HCT116 (cell line): ENCODE results near the gene KRT74. TPM values are rescaled to one million over a fixed set of nuclear protein-coding genes. Genes with fewer than 3 reads are reported as not detected.

ENCODE experiments used
- ATAC-seq: fragments of 200-7000 bp; cut with Tn5 transposase; 2 replicates; pipeline ENCODE4 v1.9.1; 2020; ENCODE audit warnings: mild to moderate bottlenecking, moderate library complexity
- BruUV-seq: library from RNA; stranded (reverse); fragments of 400-500 nt; replicated peaks from 2 replicates; lab custom pipeline; 2021; lab: Mats Ljungman, UMichigan
- CTCF ChIA-PET: fragments of 300-600 bp; sonication (Branson Sonifier 250); formaldehyde crosslinking; loops from one replicate; lab custom pipeline; 2021; ENCODE audit warnings: antibody characterized with exemption; lab: Charles Lee
- POLR2A ChIA-PET: fragments of 300-600, 350-600 bp; sonication (Branson Sonifier 250); formaldehyde crosslinking; loops from one replicate; lab custom pipeline; 2021; ENCODE audit warnings: antibody characterized with exemption; lab: Charles Lee
- RAD21 ChIA-PET, 2 experiments: fragments of 300-600 bp; sonication (Branson Sonifier 250); formaldehyde crosslinking; loops; one replicate each; lab custom pipeline; 2023; ENCODE audit warnings: low total read pairs in 2 of 2; ENCODE audit not compliant: uncharacterized antibody in 2 of 2, unreplicated experiment in 2 of 2, low non-redundant PET in 1 of 2; lab: Charles Lee
- DNase-seq: peaks from one replicate; pipeline ENCODE4 v3.0.0-alpha.2; 2010; ENCODE audit warnings: low read depth, low spot score
- H2AFZ ChIP-seq: fragments of 200-600 bp; shearing (Covaris generic), sonication (generic); 2 replicates; pipeline ENCODE4 v1.6.1; 2017; ENCODE audit warnings: low read depth, mixed run types, mixed read lengths, antibody characterized with exemption, low read length; ENCODE audit not compliant: poor library complexity, severe bottlenecking
- H3K27ac ChIP-seq: 2 replicates; pipeline ENCODE4 v1.5.1; 2012; ENCODE audit warnings: low read depth, low read length
- H3K27me3 ChIP-seq: fragments of 200-600 bp; sonication (generic); 2 replicates; pipeline ENCODE4 v1.6.1; 2016; ENCODE audit warnings: mixed run types, low read length, mixed read lengths; ENCODE audit not compliant: insufficient read depth
- H3K36me3 ChIP-seq, 2 experiments: fragments of 200-500 bp in 1 of 2; fragments of 200-600 bp in 1 of 2; sonication (Bioruptor generic) in 1 of 2; sonication (generic) in 1 of 2; 2 replicates each; pipeline versions ENCODE4 v1.5.1 to v1.6.1; 2014 to 2016; ENCODE audit warnings: low read length in 2 of 2, inconsistent platforms in 1 of 2, mixed read lengths in 1 of 2, mixed run types in 1 of 2; ENCODE audit not compliant: insufficient read depth in 2 of 2, control insufficient read depth in 1 of 2
- H3K4me1 ChIP-seq, 2 experiments: fragments of 200-600 bp in 1 of 2; sonication (generic) in 1 of 2; 2 replicates each; pipeline versions ENCODE4 v1.5.1 to v1.6.1; 2012 to 2017; ENCODE audit warnings: low read length in 2 of 2, inconsistent platforms in 1 of 2, mild to moderate bottlenecking in 1 of 2, mixed read lengths in 1 of 2, mixed run types in 1 of 2, moderate library complexity in 1 of 2; ENCODE audit not compliant: insufficient read depth in 2 of 2, control insufficient read depth in 1 of 2
- H3K4me2 ChIP-seq: fragments of 200-600 bp; sonication (generic); 2 replicates; pipeline ENCODE4 v1.6.1; 2017; ENCODE audit warnings: mixed run types, low read length, mixed read lengths
- H3K4me3 ChIP-seq, 2 experiments: fragments of 200-600 bp in 1 of 2; sonication (generic) in 1 of 2; replicated peaks in 1 of 2; 2 replicates each; pipeline ENCODE4 v1.5.1; 2011 to 2016; ENCODE audit warnings: low read length in 2 of 2, control low read depth in 1 of 2, low read depth in 1 of 2, mild to moderate bottlenecking in 1 of 2, mixed read lengths in 1 of 2, mixed run types in 1 of 2
- H3K79me2 ChIP-seq: fragments of 200-600 bp; sonication (generic); 2 replicates; pipeline ENCODE4 v1.6.1; 2017; ENCODE audit warnings: mild to moderate bottlenecking, mixed run types, low read length, moderate library complexity, mixed read lengths; ENCODE audit not compliant: insufficient read depth
- H3K9ac ChIP-seq: fragments of 200-600 bp; sonication (generic); 2 replicates; pipeline ENCODE4 v1.6.1; 2016; ENCODE audit warnings: low read length, mixed read lengths
- H3K9me2 ChIP-seq: fragments of 200-600 bp; sonication (generic), shearing (Covaris generic); 2 replicates; pipeline ENCODE4 v1.6.1; 2017; ENCODE audit warnings: mixed run types, mild to moderate bottlenecking, moderate library complexity; ENCODE audit not compliant: insufficient read depth
- H3K9me3 ChIP-seq, 2 experiments: fragments of 200-500 bp in 1 of 2; fragments of 200-600 bp in 1 of 2; sonication (Bioruptor generic) in 1 of 2; sonication (generic) in 1 of 2; 2 replicates each; pipeline ENCODE4 v1.6.1; 2014 to 2017; ENCODE audit warnings: low read length in 2 of 2, mixed read lengths in 2 of 2, inconsistent platforms in 1 of 2, low read depth in 1 of 2, mild to moderate bottlenecking in 1 of 2, mixed run types in 1 of 2, moderate library complexity in 1 of 2; ENCODE audit not compliant: control insufficient read depth in 1 of 2, insufficient read depth in 1 of 2
- H4K20me1 ChIP-seq: fragments of 200-600 bp; sonication (generic), shearing (Covaris generic); 2 replicates; pipeline ENCODE4 v1.6.1; 2017; ENCODE audit warnings: mixed run types, mild to moderate bottlenecking, moderate library complexity; ENCODE audit not compliant: insufficient read depth
- CBX3 ChIP-seq: IDR thresholded peaks from 2 replicates; pipeline ENCODE4 v1.6.1; 2012; ENCODE audit warnings: low read depth
- CTCF ChIP-seq, 3 experiments: fragments of 200-600 bp in 1 of 3; sonication (generic) in 1 of 3; IDR thresholded peaks in 2 of 3; conservative IDR thresholded peaks in 1 of 3; 2 replicates each; pipeline ENCODE4 v1.5.1; 2012 to 2017; ENCODE audit warnings: low read depth in 2 of 3, low read length in 2 of 3, antibody characterized with exemption in 1 of 3, borderline replicate concordance in 1 of 3, control low read depth in 1 of 3, mild to moderate bottlenecking in 1 of 3, mixed read lengths in 1 of 3, mixed run types in 1 of 3, moderate library complexity in 1 of 3; ENCODE audit not compliant: insufficient read depth in 1 of 3
- EGR1 ChIP-seq: IDR thresholded peaks from 2 replicates; pipeline ENCODE4 v1.6.1; 2012; ENCODE audit warnings: low read depth
- ELF1 ChIP-seq: IDR thresholded peaks from 2 replicates; pipeline ENCODE4 v1.6.1; 2012; ENCODE audit warnings: low read depth, borderline replicate concordance
- EZH2 ChIP-seq: fragments of 200-600 bp; sonication (generic); IDR thresholded peaks from 2 replicates; pipeline ENCODE4 v1.6.1; 2017; ENCODE audit warnings: antibody characterized with exemption, mixed run types
- EZH2phosphoT487 ChIP-seq: fragments of 200-600 bp; IDR thresholded peaks from 2 replicates; pipeline ENCODE4 v1.6.1; 2018; ENCODE audit warnings: antibody characterized with exemption, borderline replicate concordance
- FOSL1 ChIP-seq: IDR thresholded peaks from 2 replicates; pipeline ENCODE4 v1.6.1; 2012; ENCODE audit warnings: low read depth
- MAX ChIP-seq: IDR thresholded peaks from 2 replicates; pipeline ENCODE4 v1.6.1; 2012
- POLR2AphosphoS5 ChIP-seq: IDR thresholded peaks from 2 replicates; pipeline ENCODE4 v1.6.1; 2011; ENCODE audit warnings: mild to moderate bottlenecking, low read depth, low read length, moderate library complexity
- RAD21 ChIP-seq: IDR thresholded peaks from 2 replicates; pipeline ENCODE4 v1.6.1; 2012; ENCODE audit warnings: low read depth, mild to moderate bottlenecking
- SIN3A ChIP-seq: IDR thresholded peaks from 2 replicates; pipeline ENCODE4 v1.6.1; 2012; ENCODE audit warnings: low read depth
- SP1 ChIP-seq: IDR thresholded peaks from 2 replicates; pipeline ENCODE4 v1.6.1; 2012; ENCODE audit warnings: low read depth
- SRF ChIP-seq: IDR thresholded peaks from 2 replicates; pipeline ENCODE4 v1.6.1; 2012; ENCODE audit warnings: low read depth
- TCF7L2 ChIP-seq: IDR thresholded peaks from 2 replicates; pipeline ENCODE4 v1.7.0; 2011; ENCODE audit warnings: borderline replicate concordance, inconsistent platforms; ENCODE audit not compliant: insufficient read depth, insufficient read length; ENCODE audit errors: extremely low read depth
- YY1 ChIP-seq: IDR thresholded peaks from 2 replicates; pipeline ENCODE4 v1.6.1; 2011; ENCODE audit warnings: low read length, low read depth, moderate library complexity, mild to moderate bottlenecking; ENCODE audit not compliant: insufficient replicate concordance; ENCODE audit errors: extremely low read depth
- ZNF274 ChIP-seq: fragments of 200-500 bp; sonication (Bioruptor generic); IDR thresholded peaks from 2 replicates; pipeline ENCODE4 v1.6.1; 2014; ENCODE audit warnings: mild to moderate bottlenecking, low read depth, low read length, inconsistent platforms
- intact Hi-C: fragments of 100-400 bp; cut with micrococcal nuclease; formaldehyde crosslinking; loops from 2 replicates; pipeline ENCODE4 v1.10.0; 2022
- total RNA-seq: library from RNA; stranded (reverse); gene quantifications from one replicate; pipeline ENCODE4 v1.2.1, GENCODE V29; 2021; ENCODE audit not compliant: unreplicated experiment

KRT74 gene
- total RNA-seq, 1 experiment from 2014 or later = not detected

GRCh38 chr12:52522346-52523011, 51.2 kb downstream of the KRT74 start:
- CTCF ChIA-PET = interaction anchor here (0.8 kb wide), 1 partner anchor 348 kb away, joined by 3 read pairs; no protein-coding TSS in a partner anchor

GRCh38 chr12:52521568-52522266, 51.9 kb downstream of the KRT74 start:
- H3K4me3 ChIP-seq = peak overlapping the region in 1 of 2 experiments; percentile 37; a peak in 2 of 4 replicates
- peaks cover 34 to 61% of the 10 kb centered on the region in 2 experiments for H3K4me1 ChIP-seq
- peak; percentile 44 for ATAC-seq
- 0 out of 6 replicates have a peak, but pooled peaks of 1 of the 3 experiments have one; percentile 3 for TF ChIP-seq CTCF (IDR thresholded peaks at IDR 0.05 in 2 of 3, conservative IDR thresholded peaks at IDR 0.05 in 1 of 3; ENCODE audit: borderline replicate concordance in 1 of 3, insufficient read depth in 1 of 3, low read depth in 2 of 3, low read length in 2 of 3)
- TF ChIP-seq EGR1 = no peak
- no peak for TF ChIP-seq SIN3A
- no peak for TF ChIP-seq ELF1
- TF ChIP-seq MAX = no peak
- TF ChIP-seq SP1 = no peak
- TF ChIP-seq TCF7L2 = no peak
- 0 out of 2 replicates have a peak, but pooled peaks have one; percentile 14 for TF ChIP-seq CBX3
- TF ChIP-seq EZH2 = no peak
- no peak for TF ChIP-seq SRF
- no peak for TF ChIP-seq ZNF274
- no peak for TF ChIP-seq EZH2phosphoT487
- TF ChIP-seq YY1 = no peak
- no peak for TF ChIP-seq FOSL1
- TF ChIP-seq RAD21 = no peak

More at GRCh38 chr12:52522346-52523011, 51.2 kb downstream of the KRT74 start:
- Histone ChIP-seq H3K9me3 (no peaks in the 10 kb centered on the region), H3K9me2 (no peaks in the 10 kb centered on the region), H4K20me1 (no peaks in the 10 kb centered on the region), H3K36me3 (no peaks in the 10 kb centered on the region), H3K4me3 (peak overlapping the region in 1 of 2 experiments; percentile 37; a peak in 1 of 4 replicates), H3K9ac (peak overlapping the region; percentile 43), H3K27me3 (no peaks in the 10 kb centered on the region), H3K27ac (peak overlapping the region; percentile 55), H3K4me1 (peaks cover 34 to 60% of the 10 kb centered on the region in 2 experiments), H3K4me2 (peak overlapping the region; percentile 73), H3K79me2 (no peaks in the 10 kb centered on the region), H2AFZ (peak overlapping the region; percentile 96)
- DNase-seq (peak; percentile 27), ATAC-seq (peak; percentile 75)
- RAD21 ChIA-PET = no interaction called here
- POLR2A ChIA-PET = no interaction called here
- no TSS peak for BruUV-seq
- TF ChIP-seq EGR1 = no peak
- TF ChIP-seq SP1 = 0 out of 2 replicates have a peak, but pooled peaks have one; percentile 20
- TF ChIP-seq POLR2AphosphoS5 = no peak
- intact Hi-C loops = no loop called here

More at GRCh38 chr12:52521568-52522266, 51.9 kb downstream of the KRT74 start:
- no TSS peak for BruUV-seq
- ChIA-PET POLR2A (interaction anchor here (0.6 to 2.1 kb wide), 2 partner anchors 15 to 375 kb away, joined by 3 to 5 read pairs; no protein-coding TSS in a partner anchor), RAD21 (no interaction called here), CTCF (interaction anchor here (1.1 to 2.0 kb wide), 2 partner anchors 126 to 349 kb away, joined by 7 read pairs; no protein-coding TSS in a partner anchor)
- Histone ChIP-seq H3K27ac (peak overlapping the region; percentile 55), H3K9me3 (no peaks in the 10 kb centered on the region), H3K4me2 (peak overlapping the region; percentile 73), H3K27me3 (no peaks in the 10 kb centered on the region), H2AFZ (peak overlapping the region; percentile 96), H4K20me1 (no peaks in the 10 kb centered on the region), H3K36me3 (no peaks in the 10 kb centered on the region), H3K79me2 (no peaks in the 10 kb centered on the region), H3K9ac (peak overlapping the region; percentile 49), H3K9me2 (no peaks in the 10 kb centered on the region)
- no peak for DNase-seq
- intact Hi-C loops = no loop called here
